GM10266 (cell line): ENCODE data around the gene BMPER.

Source experiments
- DNase-seq: peaks from one replicate; pipeline ENCODE4 v3.0.0; 2012; ENCODE audit errors: extremely low spot score
- TF ChIP-seq, protein P1 (sequence below): IDR thresholded peaks from 2 replicates; pipeline ENCODE4 v1.5.1; 2012; ENCODE audit warnings: mild to moderate bottlenecking, low read depth; ENCODE audit not compliant: control insufficient read depth, insufficient read depth; ENCODE audit errors: missing control alignments

Gene BMPER

DNA sequence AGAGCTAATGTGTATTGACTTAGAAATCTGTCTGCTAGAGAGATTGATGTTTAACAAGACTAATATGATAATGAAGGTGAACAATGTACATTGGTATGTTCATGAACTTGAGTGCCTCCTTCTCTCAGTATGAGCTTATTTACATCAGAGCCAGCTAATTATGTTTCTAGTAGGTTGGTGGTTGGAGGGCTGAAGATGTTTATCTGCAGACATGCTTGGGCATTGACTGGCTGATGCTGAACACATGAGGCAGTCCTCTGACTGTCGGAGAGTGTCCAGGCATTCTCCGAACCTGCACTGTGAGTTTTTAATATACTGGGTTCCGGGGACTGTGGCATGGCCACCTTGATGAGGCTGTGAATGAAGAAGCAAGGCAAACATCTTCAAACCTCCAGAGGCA is 47.5 kb downstream of the BMPER start:
- DNase-seq = no peak
- TF ChIP-seq, protein P1, sequence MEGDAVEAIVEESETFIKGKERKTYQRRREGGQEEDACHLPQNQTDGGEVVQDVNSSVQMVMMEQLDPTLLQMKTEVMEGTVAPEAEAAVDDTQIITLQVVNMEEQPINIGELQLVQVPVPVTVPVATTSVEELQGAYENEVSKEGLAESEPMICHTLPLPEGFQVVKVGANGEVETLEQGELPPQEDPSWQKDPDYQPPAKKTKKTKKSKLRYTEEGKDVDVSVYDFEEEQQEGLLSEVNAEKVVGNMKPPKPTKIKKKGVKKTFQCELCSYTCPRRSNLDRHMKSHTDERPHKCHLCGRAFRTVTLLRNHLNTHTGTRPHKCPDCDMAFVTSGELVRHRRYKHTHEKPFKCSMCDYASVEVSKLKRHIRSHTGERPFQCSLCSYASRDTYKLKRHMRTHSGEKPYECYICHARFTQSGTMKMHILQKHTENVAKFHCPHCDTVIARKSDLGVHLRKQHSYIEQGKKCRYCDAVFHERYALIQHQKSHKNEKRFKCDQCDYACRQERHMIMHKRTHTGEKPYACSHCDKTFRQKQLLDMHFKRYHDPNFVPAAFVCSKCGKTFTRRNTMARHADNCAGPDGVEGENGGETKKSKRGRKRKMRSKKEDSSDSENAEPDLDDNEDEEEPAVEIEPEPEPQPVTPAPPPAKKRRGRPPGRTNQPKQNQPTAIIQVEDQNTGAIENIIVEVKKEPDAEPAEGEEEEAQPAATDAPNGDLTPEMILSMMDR = no peak

DNA sequence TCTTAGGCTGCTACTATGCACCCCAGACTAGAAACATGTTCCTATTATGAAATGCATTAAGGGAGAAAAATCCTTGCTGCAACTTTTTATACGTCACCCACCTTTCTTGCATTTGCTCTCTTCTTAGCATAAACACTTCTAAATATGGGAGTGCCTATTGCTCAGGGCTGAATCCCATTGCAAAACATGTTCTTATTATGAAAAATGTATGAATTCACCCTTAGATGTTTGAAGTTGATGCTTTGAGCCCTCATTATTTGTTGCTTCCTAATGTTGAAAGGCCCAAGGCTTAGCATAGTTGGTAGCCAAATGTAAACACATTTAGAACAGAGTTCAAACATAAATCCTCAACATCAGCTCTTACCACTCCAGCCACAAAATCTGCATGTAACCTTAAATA is 52.8 kb downstream of the BMPER start:
- no peak for DNase-seq
- TF ChIP-seq, protein P1 = no peak

DNA sequence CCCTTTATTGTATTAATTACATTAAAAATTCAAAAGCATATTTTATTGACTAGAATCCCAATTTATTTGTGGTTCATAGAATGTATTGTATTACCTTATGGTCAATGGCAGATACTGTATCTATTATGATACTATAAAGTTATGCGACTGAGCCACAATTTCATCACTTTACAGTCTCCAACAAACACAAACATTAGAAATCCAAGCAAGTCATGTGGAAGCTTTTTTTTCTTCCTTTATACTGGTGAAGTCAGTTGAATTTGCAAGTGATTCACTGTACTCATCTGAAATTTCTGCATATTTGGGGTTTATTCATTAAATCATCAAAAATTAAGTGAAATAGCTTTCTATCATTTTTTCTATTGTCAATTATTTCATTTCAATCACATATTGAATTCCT is 54.3 kb downstream of the BMPER start:
- TF ChIP-seq, protein P1 = no peak
- no peak for DNase-seq

DNA sequence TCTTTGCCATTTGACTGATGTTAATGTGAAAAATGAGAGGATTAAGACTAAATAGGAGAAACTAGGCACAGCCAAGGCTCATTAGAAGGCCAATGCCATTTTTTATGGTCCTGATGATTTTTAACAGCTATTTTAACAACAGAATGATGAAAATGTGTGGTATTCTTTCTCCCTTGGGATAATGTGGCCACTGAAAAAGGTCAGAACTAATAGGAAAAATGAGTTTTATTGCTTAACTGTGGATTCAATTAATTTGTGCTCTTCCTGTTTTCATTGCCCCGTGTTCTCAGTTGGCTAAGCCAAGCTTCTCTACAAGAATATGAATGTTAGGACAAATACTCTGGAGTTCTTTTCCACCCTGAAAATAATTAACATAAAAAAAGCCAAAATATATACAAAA is 56.6 kb downstream of the BMPER start:
- DNase-seq = no peak
- TF ChIP-seq, protein P1 = no peak

GRCh38 chr7:33964417-33965182 is 59.3 kb downstream of the BMPER start:
- no peak for DNase-seq
- TF ChIP-seq, protein P1 = no peak

DNA sequence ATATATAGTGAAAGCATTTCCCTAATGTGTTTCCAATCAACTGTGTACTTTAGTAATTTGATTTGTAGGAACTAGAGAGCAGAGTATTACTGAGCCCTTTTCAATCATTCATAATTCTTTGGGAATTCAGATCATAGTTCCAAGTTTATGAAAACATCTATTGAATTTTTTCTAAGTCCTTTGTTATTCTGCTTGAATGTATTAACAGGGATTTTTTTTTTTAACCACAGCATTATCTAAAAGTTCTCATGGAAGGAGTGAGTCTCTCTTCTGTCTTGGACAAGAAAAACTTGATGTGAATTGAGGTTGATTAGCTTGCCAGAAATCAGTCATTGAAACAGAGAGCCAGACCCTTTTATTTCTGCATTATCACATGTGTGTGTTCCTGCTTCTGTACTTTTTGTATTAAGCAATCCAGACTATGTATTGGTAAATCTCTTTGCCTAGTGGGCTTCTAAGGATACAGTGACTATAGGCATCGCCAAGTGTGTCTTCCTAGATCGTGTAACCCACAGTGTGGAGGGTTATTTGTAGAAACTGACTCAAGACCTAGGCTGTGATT is 59.9 kb downstream of the BMPER start:
- no peak for DNase-seq
- TF ChIP-seq, protein P1 = no peak

DNA sequence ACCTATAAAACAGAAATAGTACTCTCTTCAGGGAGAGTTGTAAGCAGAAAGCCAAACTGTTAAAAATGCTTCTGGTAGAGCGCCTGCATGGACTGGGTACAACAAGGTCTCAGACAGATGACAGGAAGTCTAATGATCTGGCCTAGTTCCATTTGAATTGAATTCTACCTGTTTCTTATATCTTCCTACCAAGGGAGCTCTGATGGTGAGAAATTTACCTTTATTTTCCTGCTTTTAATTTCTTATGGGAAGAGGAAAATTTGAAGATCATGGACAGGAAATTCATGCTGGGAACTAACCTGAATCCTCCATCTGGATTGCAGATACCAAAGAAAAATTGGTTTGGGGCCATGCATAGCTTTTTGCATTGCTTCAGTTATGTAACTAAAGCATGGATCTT is 63.3 kb downstream of the BMPER start:
- TF ChIP-seq, protein P1 = no peak

More for the DNA sequence above, 63.3 kb downstream of the BMPER start:
- DNase-seq = no peak
